CD4-positive, alpha-beta T cell treated with Interleukin-1 beta for 1 hour (primary cell): ENCODE data around the gene DNMT1.
"Not testable (repeated sequence)": the region's sequence is repeated elsewhere in the genome, so short reads cannot be mapped to it uniquely, and the experiment has no call there.

ENCODE experiments used
- DNase-seq, 2 donors: peaks; one replicate each; pipeline ENCODE4 v3.0.0-alpha.2; 2020 to 2022

Gene DNMT1

GRCh38 chr19:10220695-10221094 lies 25.9 kb upstream of the DNMT1 start:
- DNase-seq = no peak

DNA sequence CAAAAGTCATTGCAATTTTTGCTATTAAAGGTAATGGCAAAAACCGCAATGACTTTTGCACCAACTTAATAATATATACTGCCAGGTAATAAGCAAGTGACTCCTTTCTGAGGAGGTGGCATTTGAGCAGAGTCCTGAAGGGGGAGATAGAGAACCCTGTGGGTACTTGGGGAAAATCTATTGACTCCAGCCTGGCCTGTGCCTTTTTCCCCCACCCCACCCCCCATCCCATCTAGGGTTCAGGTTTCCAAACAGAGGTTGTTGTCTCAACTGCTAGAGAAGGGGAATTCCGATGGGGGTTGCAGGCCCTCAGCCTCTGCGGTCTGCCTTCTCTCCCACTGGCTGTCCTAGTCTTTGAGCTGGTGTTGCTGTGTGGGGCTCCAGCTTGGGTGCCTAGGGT lies 24.9 kb upstream of the DNMT1 start:
- DNase-seq = peak; percentile 35 to 64

- no peak for DNase-seq
Observed at GRCh38 chr19:10217085-10217484, 22.3 kb upstream of the DNMT1 start.

DNA sequence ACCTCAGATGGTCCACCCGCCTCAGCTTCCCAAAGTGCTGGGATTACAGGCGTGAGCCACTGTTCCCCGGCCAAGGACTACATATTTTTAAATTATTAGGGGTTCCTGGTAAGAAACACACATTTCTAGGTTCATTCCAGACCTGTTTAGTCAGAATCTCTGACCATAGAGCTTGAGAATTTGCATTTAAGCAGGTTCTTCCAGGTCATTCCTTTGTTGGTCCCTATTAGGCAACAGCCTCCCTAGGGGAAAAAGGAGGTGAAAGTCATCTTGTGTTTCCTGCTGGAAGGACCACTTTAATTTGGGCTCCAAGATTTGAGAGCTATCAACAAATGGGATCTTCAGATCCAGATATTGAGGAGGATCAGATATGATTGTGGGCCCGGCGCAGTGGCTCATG lies 20.0 kb upstream of the DNMT1 start:
- no peak for DNase-seq

GRCh38 chr19:10211691-10212090 lies 16.9 kb upstream of the DNMT1 start:
- DNase-seq = no peak

DNA sequence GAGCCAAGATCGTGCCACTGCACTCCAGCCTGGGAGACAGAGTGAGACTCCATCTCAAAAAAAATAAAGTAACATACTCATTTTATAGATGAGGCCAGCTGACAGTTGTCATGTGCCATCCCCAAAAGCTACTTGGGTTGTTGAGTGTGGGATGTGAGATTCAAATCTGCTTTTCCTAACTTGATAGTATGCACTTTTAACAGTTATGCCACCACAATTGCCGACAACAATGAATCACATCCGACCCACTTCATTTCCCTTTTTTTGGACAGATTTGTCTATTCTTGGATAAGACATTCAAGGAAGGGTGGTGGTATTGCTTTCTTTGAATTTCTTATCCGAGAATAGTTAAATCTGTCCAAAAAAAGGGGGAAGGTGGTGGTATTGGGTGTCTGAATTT lies 16.3 kb upstream of the DNMT1 start:
- no peak for DNase-seq

GRCh38 chr19:10209315-10209714 lies 14.6 kb upstream of the DNMT1 start:
- DNase-seq = peak in 1 of 2 donors; percentile 13

DNA sequence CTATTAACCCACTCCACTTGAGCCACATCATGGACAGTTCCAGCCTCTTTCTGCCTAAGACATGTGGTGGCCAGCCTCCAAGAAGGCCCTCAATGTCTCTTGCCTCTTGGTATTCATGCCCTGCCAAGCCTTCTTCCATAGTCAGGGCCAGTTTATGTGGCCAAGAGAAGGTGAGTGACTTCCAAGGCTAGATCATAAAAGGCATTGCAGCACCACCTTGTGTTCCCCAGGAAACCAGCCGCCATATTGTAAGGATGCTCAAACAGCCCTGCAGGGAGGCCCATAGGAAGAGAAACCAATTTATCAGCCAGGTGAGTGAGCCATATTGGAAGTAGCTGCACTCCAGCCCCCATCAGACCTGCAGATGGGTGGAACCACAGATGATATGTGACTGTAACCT lies 12.3 kb upstream of the DNMT1 start:
- no peak for DNase-seq

GRCh38 chr19:10206226-10206885 lies 11.6 kb upstream of the DNMT1 start:
- DNase-seq = no peak

GRCh38 chr19:10205636-10206035 lies 10.9 kb upstream of the DNMT1 start:
- no peak for DNase-seq

DNA sequence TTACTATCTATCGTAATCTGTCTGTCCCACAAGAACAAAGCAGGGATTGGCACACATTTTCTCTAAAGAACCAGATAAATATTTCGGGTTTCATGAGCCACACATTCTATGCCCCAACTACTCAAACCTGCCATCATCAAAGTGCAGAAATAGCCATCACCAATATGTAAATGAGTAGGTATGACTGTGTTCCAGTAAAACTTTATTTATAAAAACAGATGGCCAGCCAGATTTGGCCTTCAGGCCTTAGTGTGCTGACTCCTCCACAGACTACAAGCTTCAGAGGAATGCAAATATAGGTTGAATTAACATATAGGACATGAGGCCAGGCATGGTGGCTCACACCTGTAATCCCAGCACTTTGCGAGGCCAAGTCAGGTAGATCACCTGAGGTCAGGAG lies 8.9 kb upstream of the DNMT1 start:
- DNase-seq = no peak

GRCh38 chr19:10201176-10201575 lies 6.4 kb upstream of the DNMT1 start:
- no peak for DNase-seq

GRCh38 chr19:10200101-10200500 lies 5.3 kb upstream of the DNMT1 start:
- DNase-seq = not testable (repeated sequence)

DNA sequence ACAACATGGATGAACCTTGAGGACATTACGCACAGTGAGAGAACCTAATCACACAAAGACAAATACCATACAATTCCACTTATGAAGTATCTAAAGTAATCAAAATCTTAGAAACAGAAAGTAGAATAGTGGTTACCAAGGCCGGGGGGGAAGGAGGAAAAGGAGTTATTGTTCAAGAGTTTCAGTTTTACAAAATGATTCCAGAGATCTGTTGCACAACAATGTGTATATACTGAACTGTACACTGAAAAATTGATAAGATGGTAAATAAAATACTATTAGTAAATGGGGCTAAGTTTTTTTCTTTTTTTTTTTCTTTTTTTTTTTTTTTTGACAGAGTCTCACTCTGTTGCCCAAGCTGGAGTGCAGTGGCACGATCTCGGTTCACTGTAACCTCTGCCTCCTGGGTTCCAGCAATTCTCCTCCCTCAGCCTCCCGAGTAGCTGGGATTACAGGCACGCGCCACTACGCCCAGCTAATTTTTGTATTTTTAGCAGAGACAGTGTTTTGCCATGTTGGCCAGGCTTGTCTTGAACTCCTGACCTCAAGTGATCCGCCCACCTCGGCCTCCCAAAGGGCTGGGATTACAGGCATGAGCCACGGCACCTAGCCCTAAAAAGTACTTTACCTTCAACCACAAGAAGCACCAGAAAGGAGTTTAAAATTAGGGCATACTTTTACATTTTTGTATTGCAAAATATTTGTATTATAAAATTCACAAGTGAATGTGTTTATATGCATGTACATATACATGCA lies 4.3 kb upstream of the DNMT1 start:
- DNase-seq = peak in 1 of 2 donors; percentile 29

DNA sequence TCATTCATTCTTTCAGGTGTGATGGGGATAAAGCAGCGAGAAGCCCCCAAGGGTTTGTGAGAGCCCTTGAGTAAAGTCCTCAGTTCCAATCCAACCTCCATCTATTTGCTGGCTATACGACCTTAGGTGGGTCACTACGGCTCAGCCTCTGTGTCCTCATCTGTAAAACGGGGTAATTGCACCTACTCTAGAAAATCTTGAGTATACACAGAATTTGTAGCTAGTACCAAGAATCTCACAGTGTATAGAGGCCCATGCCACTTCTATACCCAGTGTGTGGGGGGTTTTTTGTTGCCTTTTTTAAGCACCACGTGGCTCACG lies 406 bp upstream of the DNMT1 start:
- DNase-seq = no peak

DNA sequence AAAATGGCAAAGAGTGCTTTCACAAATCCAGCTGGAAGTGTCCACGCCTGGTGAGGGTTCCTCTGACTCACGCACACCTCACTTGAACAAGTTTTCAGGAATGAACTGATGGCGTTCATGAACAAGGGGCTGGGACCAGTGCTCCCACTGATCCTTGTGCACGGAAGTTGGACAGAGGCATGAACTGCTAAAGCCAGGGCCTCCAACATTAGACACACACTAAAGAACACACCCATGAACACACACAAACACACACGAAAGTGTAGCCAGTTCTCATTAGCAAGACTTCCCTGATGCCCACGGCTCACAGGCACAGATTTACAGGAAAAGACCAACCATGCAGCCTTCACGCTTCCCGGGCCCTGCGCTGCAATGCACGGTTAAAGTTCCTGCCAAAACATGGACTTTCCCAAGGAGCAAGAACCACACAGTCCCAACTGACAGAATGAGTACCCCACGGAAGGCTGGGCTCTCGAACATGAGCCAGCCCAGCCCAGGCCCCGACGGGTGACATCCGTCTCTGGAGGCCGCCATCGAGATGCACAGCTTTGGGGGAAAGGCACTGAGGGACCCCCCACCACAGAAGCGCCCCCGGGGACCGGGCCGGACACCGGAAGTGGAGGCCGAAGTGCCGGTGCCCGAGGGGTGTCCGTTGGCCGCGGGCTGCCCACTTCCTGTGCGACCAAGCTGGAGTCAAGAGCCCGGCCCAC lies 808 bp downstream of the DNMT1 start:
- DNase-seq = no peak

DNA sequence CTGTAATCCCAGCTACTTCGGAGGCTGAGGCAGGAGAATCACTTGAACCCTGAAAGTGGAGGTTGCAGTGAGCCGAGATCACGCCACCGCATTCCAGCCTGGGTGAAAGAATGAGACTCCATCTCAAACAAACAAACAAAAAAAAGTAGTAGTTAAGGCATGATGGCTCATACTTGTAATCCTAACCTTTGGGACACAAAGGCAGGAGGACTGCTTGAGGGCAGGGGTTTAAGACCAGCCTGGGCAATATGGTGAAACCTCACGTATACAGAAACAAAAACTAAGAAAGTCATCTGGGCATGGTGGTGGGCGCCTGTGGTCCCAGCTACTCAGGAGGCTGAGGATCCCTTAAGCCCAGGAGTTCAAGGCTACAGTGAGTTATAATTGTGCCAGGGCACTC lies 1.8 kb downstream of the DNMT1 start:
- no peak for DNase-seq

- DNase-seq = no peak
Observed at GRCh38 chr19:10191347-10191746, 3.4 kb downstream of the DNMT1 start.

- no peak for DNase-seq
Observed at GRCh38 chr19:10190026-10190425, 4.7 kb downstream of the DNMT1 start.

- DNase-seq = no peak
Observed at GRCh38 chr19:10189616-10190015, 5.1 kb downstream of the DNMT1 start.

DNA sequence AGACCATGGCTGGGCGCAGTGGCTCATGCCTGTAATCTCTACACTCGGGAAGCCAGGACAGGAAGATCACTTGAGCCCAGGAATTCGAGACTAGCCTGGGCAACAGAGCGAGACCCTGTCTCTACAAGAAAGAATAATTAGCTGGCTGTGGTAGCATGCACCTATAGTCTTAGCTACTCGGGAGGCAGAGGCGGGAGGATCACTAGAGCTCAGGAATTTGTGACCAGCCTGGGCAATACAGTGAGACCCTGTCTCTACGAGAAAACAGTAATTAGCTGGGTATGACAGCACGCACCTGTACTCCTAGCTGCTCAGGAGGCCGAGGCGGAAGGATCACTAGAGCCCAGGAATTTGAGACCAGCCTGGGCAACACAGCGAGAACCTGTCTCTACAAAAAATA lies 7.4 kb downstream of the DNMT1 start:
- DNase-seq = no peak

- DNase-seq = no peak
Observed at GRCh38 chr19:10184636-10185035, 10.1 kb downstream of the DNMT1 start.

DNA sequence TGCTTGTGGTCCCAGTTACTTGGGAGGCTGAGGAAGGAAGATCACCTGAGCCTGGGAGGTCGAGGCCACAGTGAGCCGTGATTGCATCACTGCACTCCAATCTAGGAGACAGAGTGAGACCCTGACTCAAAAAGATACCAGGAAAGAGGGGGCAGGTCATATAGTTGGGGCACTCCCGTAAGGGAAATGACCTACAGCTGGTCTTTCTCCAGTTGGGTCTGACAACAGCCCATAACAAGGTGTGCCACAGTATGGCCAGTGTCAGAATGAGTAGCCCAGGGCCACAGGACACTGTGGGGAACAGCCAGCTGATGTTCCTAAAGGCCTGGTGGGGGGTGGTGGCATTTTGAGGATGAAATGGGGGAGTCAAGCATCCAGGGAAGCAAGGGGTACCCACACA lies 10.8 kb downstream of the DNMT1 start:
- no peak for DNase-seq

GRCh38 chr19:10182847-10183246 lies 11.9 kb downstream of the DNMT1 start:
- no peak for DNase-seq
